Choroid plexus epithelial cell (primary cell): ENCODE measurements around the gene LAMC1.

Experiments
- DNase-seq: peaks from one replicate; pipeline ENCODE4 v3.0.0-alpha.2; 2010; ENCODE audit warnings: low read depth
- H3K4me3 ChIP-seq: 2 replicates; pipeline ENCODE4 v1.5.1; 2011; ENCODE audit warnings: low read depth, mild to moderate bottlenecking, control low read depth, low read length, moderate library complexity
- CTCF ChIP-seq: conservative IDR thresholded peaks from 2 replicates; pipeline ENCODE4 v1.5.1; 2011; ENCODE audit warnings: low read depth, mild to moderate bottlenecking, control low read depth, inconsistent platforms, low read length, moderate library complexity

LAMC1 gene

GRCh38 chr1:183121609-183122008 lies 98.4 kb downstream of the LAMC1 start:
- DNase-seq = no peak
- TF ChIP-seq CTCF = no peak
- H3K4me3 ChIP-seq = no peak overlapping the region

GRCh38 chr1:183124259-183124658 lies 101.0 kb downstream of the LAMC1 start:
- H3K4me3 ChIP-seq = no peak overlapping the region
- TF ChIP-seq CTCF = no peak
- peak; percentile 28 for DNase-seq

- DNase-seq = no peak
- no peak overlapping the region for H3K4me3 ChIP-seq
- no peak for TF ChIP-seq CTCF
Observed at GRCh38 chr1:183125279-183125999, 102.2 kb downstream of the LAMC1 start.

- no peak for TF ChIP-seq CTCF
- no peak for DNase-seq
- H3K4me3 ChIP-seq = no peak overlapping the region
Observed at GRCh38 chr1:183126000-183126366, 102.8 kb downstream of the LAMC1 start.

- H3K4me3 ChIP-seq = no peak overlapping the region
- DNase-seq = peak; percentile 77
- no peak for TF ChIP-seq CTCF
Observed at GRCh38 chr1:183126528-183126927, 103.3 kb downstream of the LAMC1 start.

- no peak for DNase-seq
- no peak for TF ChIP-seq CTCF
- H3K4me3 ChIP-seq = no peak overlapping the region
Observed at GRCh38 chr1:183129921-183130690, 106.9 kb downstream of the LAMC1 start.
